Stimulated activated CD8-positive, alpha-beta memory T cell treated with anti-CD3 and anti-CD28 coated beads, Interleukin-7, amount 100 ng/mL, for 4 hours (primary cell): ENCODE data around the gene SEMA7A.

Experiments used
- DNase-seq, 2 donors: peaks; one replicate each; pipeline ENCODE4 v3.0.0-alpha.2; 2020; ENCODE audit warnings: low read depth in 2 of 2

SEMA7A gene

DNA sequence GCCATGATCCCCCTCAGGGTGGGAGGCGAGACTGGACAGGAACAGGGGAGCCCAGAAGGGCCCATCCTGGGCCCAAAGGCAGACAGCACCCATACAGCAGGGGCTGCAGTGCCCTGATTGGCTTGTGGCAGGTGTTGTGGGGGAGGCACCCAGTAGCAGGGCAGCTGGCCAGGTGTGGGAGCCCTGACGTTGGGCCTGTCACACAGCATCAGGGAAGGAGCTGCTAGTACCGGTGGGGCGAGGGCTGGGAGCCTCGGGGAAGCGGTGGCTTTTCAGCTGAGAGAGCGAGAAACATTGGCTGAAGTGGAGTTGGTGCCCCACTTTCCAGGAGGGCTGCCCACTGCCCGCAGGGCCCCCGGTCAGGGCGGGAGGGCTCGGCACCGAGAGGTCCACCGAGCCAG, 46.6 kb downstream of the SEMA7A start:
- no peak for DNase-seq

GRCh38 chr15:74386496-74387140, 47.1 kb downstream of the SEMA7A start:
- DNase-seq: no peak

DNA sequence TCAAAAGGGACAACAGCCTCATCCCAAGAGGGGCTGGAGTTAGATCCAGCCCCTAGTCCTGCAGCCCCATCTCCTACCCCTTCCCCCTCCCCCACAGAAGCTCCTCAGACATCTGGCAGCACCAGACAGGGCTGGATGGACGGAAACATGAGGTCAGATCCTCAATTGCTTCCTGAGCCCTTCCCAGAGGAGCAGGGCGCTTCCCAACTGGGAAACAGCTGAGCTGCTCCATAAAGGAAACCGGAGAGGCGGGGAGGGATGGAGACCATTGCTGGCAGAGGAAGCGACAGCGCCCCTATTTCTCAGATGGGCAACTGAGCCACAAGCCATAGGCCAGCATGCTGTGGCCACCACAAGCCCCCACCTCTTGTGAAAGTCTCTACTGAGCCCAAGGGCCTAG, 48.0 kb downstream of the SEMA7A start:
- no peak for DNase-seq

DNA sequence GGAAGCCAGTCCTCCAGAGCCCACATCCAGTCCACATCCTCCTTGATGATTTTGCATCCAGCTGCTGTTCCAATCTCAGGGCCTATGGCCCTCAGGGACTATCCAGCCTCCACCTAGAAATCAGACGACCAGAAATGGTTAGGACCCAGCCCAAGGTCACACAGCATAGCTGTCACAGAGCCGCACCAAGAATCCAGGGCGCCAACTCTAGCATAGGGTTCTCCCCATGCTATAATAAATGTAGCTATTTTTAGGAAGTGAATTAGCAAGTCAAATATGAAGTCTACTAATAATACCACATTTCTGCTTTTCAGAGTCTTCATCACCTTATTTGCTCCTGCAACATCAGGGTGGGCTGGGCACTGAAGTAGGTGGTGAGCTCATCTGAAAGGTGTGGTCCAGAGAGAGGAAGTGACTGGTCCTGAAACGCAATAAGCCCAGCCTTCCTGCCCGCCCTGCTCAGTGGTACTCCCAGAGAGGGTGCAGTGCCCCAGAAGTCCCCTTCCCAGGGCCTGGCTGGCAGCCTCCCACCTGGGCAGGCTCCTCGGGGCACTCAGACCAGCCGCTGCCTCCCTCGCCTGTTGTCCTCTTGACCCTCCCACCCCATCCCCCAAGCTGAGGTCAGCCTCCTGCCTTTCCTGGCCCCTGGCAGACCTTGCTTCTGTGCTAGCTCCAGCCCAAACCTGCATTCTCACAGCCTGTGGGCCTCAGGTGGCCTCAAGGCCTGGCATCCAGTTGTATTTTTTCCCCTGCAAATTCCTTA, 48.7 kb downstream of the SEMA7A start:
- DNase-seq: peak; percentile 63

- no peak for DNase-seq
Measured at GRCh38 chr15:74384566-74384880, 49.2 kb downstream of the SEMA7A start.

DNA sequence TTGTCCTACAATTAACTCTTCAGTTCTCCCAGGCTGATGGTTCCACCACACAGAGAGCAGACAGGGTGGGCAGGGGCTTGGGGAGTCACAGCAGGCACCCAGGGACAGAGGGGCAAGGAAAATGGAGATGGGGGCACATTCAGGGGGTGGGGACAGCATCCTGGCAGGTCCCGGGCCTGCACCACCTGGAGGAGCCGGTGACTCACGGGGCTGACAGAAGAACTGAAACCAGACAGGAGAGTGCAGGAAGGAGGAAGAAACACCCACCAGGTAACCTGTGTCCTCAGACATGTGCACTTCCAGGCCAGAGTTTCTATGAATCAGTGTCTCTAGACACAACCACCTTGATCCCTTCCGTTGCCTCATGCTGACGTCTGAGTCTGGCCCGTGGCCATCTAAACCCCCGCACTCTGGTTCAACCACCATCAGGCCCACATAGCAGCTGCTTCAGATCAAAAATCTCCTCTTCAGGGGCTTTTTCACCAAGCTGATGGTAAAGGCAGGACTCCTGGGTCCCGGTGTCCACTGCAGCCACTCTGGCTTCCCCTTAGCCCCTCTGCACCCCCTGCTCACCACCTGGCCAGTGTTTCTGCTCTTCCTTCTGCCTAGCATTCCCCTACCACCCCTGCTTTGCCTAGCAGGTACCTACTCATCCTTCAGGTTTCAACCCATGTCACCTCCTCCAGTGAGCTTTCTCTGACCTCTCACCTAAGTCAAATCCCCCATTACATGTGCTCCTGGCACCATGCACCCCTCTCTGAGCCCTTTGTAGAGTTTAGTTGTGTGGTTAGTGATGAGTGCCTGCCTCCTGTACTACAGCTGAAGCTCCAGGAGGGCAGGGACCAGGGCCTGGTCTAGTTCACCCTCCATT, 49.8 kb downstream of the SEMA7A start:
- peak; percentile 79 to 81 for DNase-seq

- DNase-seq: no peak
Measured at GRCh38 chr15:74383286-74383685, 50.5 kb downstream of the SEMA7A start.

GRCh38 chr15:74382004-74382816, 51.5 kb downstream of the SEMA7A start:
- DNase-seq: peak; percentile 44 to 63

GRCh38 chr15:74381481-74381880, 52.3 kb downstream of the SEMA7A start:
- DNase-seq: no peak

DNA sequence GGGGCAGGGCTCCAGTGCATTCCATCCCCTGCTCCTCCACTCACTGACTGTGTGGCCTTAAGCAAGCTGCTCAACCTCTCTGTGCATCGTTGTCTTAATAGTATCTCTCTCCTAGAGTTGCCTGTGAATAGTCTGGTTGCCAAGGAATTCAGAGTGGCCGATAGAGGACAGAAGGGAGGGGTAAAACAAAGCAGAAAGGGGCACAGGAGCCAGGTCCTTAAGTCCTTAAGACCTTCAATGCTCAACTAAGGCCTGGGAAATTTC, 52.6 kb downstream of the SEMA7A start:
- no peak for DNase-seq

GRCh38 chr15:74380361-74381189, 53.2 kb downstream of the SEMA7A start:
- DNase-seq: no peak

GRCh38 chr15:74378848-74379247, 54.9 kb downstream of the SEMA7A start:
- DNase-seq: peak; percentile 62 to 68

DNA sequence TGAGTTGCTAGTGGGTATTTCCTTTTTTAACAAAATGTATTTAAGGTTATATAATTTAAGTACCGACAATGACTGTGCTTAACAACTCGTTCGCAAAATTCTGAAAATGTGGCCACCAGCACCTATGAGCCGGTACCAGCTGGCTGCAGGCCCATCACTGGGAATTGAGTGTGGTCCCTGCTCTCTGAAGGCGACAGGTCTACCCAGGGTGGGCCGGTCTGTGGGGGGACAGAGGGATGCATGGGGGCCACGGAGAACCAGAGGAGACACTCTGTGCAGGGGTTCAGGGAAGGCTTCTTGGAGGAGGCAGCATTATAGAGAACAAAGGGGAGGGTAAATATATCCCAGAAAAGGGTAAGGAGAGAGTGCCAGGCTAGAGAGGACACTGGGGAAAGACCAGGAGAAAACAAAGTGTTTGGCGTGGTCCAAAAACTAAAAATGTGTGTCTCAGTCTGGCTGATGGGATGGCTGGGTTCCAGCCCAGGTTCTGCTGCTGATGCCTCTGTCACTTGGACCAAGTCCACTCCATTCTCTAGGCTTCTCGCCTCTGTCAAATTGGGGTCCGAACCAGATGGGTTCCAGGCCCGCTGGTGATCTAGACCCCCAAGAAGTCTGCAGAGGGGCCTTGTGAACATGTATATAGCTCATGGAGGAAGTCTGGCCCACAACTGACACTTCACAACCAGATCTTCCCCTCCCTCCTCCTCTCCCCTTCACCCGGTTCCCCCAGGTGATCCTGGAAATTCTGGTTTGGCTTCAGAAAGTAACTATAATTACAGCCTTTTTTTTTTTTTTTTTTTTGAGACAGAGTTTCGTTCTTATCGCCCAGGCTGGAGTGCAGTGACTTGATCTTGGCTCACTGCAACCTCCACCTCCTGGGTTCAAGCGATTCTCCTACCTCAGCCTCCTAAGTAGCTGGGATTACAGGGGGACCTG, 55.7 kb downstream of the SEMA7A start:
- DNase-seq: no peak

GRCh38 chr15:74376825-74377581, 56.8 kb downstream of the SEMA7A start:
- DNase-seq: no peak

GRCh38 chr15:74376226-74376625, 57.5 kb downstream of the SEMA7A start:
- no peak for DNase-seq

- peak; percentile 69 to 83 for DNase-seq
Measured at GRCh38 chr15:74375303-74375693, 58.5 kb downstream of the SEMA7A start.

DNA sequence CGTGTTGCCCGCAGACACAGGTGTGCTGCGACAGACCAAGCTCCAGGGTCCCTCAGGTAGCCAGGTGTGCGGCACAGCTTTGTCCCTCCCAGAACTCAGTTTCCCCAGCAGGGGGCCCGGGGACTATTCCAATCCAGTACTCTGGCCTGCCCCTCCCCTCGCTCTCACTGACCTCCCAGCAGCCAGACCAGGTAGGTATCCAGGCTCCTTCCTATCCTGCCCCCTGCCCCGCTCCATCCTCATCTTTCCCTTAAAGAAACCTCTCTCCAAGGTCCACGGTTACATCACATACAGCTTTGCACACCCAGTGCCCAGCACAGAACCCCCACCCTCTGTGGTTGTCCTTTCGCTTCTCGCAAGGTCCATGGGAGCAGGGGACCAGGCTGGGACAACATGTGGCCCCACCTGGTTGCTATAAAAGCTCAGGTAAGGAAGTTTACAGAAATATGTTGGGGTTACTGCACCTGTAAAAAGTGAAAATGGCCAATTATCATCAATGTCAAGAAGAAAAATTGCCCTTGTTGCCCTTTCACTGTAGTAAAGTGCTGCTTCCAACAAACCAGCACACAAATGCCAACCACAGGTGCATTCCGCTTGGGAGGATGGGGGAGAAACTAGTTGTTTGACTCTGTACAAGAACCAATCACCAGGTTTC, 59.0 kb downstream of the SEMA7A start:
- no peak for DNase-seq

DNA sequence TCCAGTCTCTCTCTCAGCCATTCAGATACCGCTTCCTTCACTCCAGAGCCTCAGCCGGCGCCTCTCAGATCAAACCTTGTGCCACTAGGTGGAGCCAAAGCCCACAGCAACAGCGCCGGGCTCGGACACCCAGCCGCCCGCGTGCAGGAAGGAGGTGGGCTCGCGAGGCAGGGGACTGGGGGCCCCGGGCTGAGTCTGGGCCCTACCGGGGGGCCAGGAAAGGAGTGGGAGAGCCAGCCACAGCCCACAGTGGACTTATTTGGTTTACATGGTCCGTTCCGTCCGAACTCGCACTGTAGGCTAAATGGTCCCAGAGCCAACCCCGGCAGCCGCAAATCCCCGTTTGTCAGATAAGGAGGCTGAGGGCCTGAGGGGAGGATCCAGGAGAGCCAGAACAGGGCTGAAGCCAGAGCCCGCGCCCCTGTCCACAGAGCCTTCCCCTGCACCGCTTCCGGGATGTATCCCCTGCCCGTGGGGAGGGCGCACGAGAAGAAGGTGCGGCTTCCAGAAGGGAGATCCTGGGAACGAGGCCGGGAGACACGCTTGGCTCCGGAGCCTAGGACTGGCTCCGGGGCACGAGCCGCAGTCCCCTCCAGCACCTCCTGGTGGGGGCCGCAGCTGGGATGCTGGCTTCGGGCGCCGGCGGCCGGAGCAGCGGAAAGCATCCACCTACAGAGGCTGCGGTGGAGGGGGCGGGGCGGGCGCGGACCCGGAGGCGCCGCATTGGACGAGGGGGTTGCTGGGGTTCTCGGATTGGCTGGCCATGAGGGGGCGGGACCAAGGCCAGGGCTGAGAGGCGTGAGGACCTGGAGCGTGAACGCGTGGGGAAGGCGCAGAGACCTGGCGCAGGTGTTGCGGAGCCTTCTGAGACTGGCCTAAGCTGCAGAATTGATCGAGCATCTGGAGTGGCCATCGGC, 59.8 kb downstream of the SEMA7A start:
- peak; percentile 92 to 95 for DNase-seq
